ENCODE measurements around the gene LY86.

DNA sequence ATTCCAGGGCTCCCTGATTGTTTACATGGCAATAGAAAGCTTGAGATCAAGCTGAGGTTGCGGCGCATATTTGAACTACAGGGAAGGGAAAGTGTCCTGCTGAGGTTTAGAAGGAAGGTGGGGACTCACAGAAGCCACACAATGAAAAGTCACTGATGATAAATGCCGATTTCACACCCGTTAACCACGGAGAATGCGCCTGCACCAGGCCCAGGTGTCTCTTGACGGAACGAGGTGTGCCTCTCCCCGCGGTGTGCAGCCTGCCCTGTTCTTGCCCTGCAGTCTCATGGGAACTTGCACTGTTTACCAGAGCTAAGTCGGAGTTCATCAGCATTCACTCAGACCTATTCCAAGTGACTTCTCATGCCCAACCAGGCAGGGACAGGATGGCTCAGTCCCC is 90.3 kb downstream of the LY86 start:
- TF ChIP-seq, protein P1, sequence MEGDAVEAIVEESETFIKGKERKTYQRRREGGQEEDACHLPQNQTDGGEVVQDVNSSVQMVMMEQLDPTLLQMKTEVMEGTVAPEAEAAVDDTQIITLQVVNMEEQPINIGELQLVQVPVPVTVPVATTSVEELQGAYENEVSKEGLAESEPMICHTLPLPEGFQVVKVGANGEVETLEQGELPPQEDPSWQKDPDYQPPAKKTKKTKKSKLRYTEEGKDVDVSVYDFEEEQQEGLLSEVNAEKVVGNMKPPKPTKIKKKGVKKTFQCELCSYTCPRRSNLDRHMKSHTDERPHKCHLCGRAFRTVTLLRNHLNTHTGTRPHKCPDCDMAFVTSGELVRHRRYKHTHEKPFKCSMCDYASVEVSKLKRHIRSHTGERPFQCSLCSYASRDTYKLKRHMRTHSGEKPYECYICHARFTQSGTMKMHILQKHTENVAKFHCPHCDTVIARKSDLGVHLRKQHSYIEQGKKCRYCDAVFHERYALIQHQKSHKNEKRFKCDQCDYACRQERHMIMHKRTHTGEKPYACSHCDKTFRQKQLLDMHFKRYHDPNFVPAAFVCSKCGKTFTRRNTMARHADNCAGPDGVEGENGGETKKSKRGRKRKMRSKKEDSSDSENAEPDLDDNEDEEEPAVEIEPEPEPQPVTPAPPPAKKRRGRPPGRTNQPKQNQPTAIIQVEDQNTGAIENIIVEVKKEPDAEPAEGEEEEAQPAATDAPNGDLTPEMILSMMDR (IDR thresholded peaks at IDR 0.05) = no peak
- TF ChIP-seq POLR2A (IDR thresholded peaks at IDR 0.05) = no peak
